GM12892 (cell line): ENCODE measurements around the gene ABCB9.

ENCODE experiments used
- POLR2A ChIP-seq: IDR thresholded peaks from 2 replicates; pipeline ENCODE4 v1.6.1; 2011; ENCODE audit warnings: low read depth, low read length, control low read depth
- POLR2AphosphoS5 ChIP-seq: IDR thresholded peaks from 2 replicates; pipeline ENCODE4 v1.6.1; 2011; ENCODE audit warnings: low read depth, low read length, control low read depth

DNA sequence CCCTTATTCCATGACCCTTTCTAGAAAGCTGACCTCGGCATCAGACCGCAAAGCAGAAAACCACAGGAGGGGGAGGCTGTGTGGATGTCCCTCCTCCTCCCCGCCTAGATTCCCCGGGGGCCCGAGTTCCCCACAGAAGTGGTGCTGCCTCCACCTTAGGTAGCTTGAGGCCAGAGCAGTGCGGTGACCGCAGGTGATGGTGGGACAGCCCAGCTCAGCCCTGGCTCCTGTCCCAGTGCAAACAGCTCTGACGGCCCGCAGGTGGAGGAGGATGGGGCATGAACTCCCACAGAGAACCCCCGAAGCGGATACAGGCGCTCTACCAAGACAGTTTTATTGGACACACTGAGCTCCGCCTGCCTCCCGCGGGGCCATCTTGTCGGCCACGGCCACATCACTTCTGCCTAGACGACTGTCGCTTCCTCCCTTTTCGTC, 33.7 kb upstream of the ABCB9 start:
- no peak for TF ChIP-seq POLR2A
- no peak for TF ChIP-seq POLR2AphosphoS5
